K562 (cell line): ENCODE data around the gene MATN4. TPM values are rescaled to one million over a fixed set of nuclear protein-coding genes. Genes with fewer than 3 reads are reported as not detected.

ENCODE experiments used
- DACH1 ChIP-seq: fragments of 450-650 bp; IDR thresholded peaks from 2 replicates; pipeline ENCODE4 v1.6.1; 2018; ENCODE audit not compliant: partially characterized antibody
- FOXM1 ChIP-seq, 2 experiments: fragments of 450-650 bp in 1 of 2; sonication (generic) in 1 of 2; formaldehyde crosslinking in 1 of 2; IDR thresholded peaks; 2 replicates each; pipeline versions ENCODE4 v1.6.1 to v1.9.0; 2017 to 2022; ENCODE audit warnings: low read depth in 2 of 2, mild to moderate bottlenecking in 2 of 2, missing genetic modification reagents in 1 of 2, moderate library complexity in 1 of 2
- HES1 ChIP-seq: fragments of 450-650 bp; IDR thresholded peaks from 2 replicates; pipeline ENCODE4 v1.6.1; 2016; ENCODE audit warnings: low read depth, mild to moderate bottlenecking, moderate library complexity
- HMG20B ChIP-seq: fragments of 250-450 bp; sonication (Bioruptor Pico); IDR thresholded peaks from 2 replicates; pipeline ENCODE4 v1.5.0; 2021; ENCODE audit warnings: mild to moderate bottlenecking
- HOMEZ ChIP-seq: fragments of 250-450 bp; sonication (Bioruptor Pico); IDR thresholded peaks from 2 replicates; pipeline ENCODE4 v1.4.0; 2020; ENCODE audit warnings: mild to moderate bottlenecking, moderate library complexity
- KDM1A ChIP-seq, 2 experiments: fragments of 450-650 bp; IDR thresholded peaks; 2 replicates each; pipeline ENCODE4 v1.6.1; 2016; ENCODE audit warnings: mild to moderate bottlenecking in 2 of 2
- KDM4B ChIP-seq, 2 experiments: fragments of 450-650 bp in 1 of 2; sonication (generic) in 1 of 2; IDR thresholded peaks; 2 replicates each; pipeline ENCODE4 v1.6.1; 2016 to 2017; ENCODE audit warnings: borderline replicate concordance in 2 of 2, antibody characterized with exemption in 1 of 2, low read depth in 1 of 2, mild to moderate bottlenecking in 1 of 2
- KDM5B ChIP-seq: fragments of 200-600 bp; sonication (generic); IDR thresholded peaks from 2 replicates; pipeline ENCODE4 v1.6.1; 2012; ENCODE audit warnings: low read depth, mild to moderate bottlenecking, moderate library complexity, low read length, control low read depth, inconsistent platforms; ENCODE audit not compliant: insufficient replicate concordance
- MBD2 ChIP-seq: sonication (generic); IDR thresholded peaks from 2 replicates; pipeline ENCODE4 v1.6.1; 2016; ENCODE audit warnings: low read depth, borderline replicate concordance
- MEF2D ChIP-seq: conservative IDR thresholded peaks from 2 replicates; pipeline ENCODE4 v1.6.1; 2016; ENCODE audit warnings: low read depth, missing genetic modification characterization, missing compliant biosample characterization
- POLR2G ChIP-seq: fragments of 200-400 bp; formaldehyde crosslinking; IDR thresholded peaks from 2 replicates; pipeline ENCODE4 v1.6.1; 2017; ENCODE audit warnings: low read depth, mild to moderate bottlenecking, antibody characterized with exemption, low read length, moderate library complexity
- POLR2H ChIP-seq: IDR thresholded peaks from 2 replicates; pipeline ENCODE4 v1.6.1; 2016; ENCODE audit warnings: missing genetic modification characterization, low read depth, mild to moderate bottlenecking, control low read depth, missing compliant biosample characterization, moderate library complexity
- RBBP5 ChIP-seq: fragments of 200-600 bp; sonication (generic); IDR thresholded peaks from 2 replicates; pipeline ENCODE4 v1.6.1; 2012; ENCODE audit warnings: borderline replicate concordance, mild to moderate bottlenecking, low read length, control low read depth, inconsistent platforms; ENCODE audit not compliant: insufficient read depth, poor library complexity, severe bottlenecking
- SMARCA4 ChIP-seq: fragments of 450-650 bp; IDR thresholded peaks from 2 replicates; pipeline ENCODE4 v1.6.1; 2016
- SMC3 ChIP-seq: conservative IDR thresholded peaks from 2 replicates; pipeline ENCODE4 v1.6.1; 2011; ENCODE audit warnings: low read depth, low read length, improper control_type of control experiment; ENCODE audit not compliant: insufficient read depth
- SRSF1 ChIP-seq: fragments of 200-400 bp; formaldehyde crosslinking; IDR thresholded peaks from 2 replicates; pipeline ENCODE4 v1.6.1; 2017; ENCODE audit warnings: mild to moderate bottlenecking, low read depth, low read length, moderate library complexity
- TRIM25 ChIP-seq: fragments of 450-650 bp; IDR thresholded peaks from 2 replicates; pipeline ENCODE4 v1.7.0; 2016; ENCODE audit warnings: borderline replicate concordance
- ZBTB7A ChIP-seq: IDR thresholded peaks from 2 replicates; pipeline ENCODE4 v1.6.1; 2011; ENCODE audit warnings: low read depth, mild to moderate bottlenecking, low read length, moderate library complexity, borderline replicate concordance; ENCODE audit not compliant: control insufficient read depth
- ZBTB9 ChIP-seq: fragments of 450-650 bp; formaldehyde crosslinking; IDR thresholded peaks from 2 replicates; pipeline ENCODE4 v1.4.0; 2020; ENCODE audit warnings: mild to moderate bottlenecking, moderate library complexity
- ZNF316 ChIP-seq: fragments of 450-650 bp; IDR thresholded peaks from 2 replicates; pipeline ENCODE4 v1.6.1; 2016
- ZNF785 ChIP-seq: fragments of 250-450 bp; sonication (Bioruptor Pico); IDR thresholded peaks from 2 replicates; pipeline ENCODE4 v1.4.0; 2020; ENCODE audit warnings: mild to moderate bottlenecking
- polyA plus RNA-seq, 8 experiments: library from polyadenylated mRNA; depleted of rRNA in 4 of 8; stranded (reverse) in 5 of 8; unstranded in 3 of 8; fragments of >200 nt; fragmentation: Nextera tagmentation in 2 of 8; fragmentation: Illumina TruSeq in 1 of 8; extraction: Ambion mirVana in 2 of 8; extraction: Trizol in 1 of 8; gene quantifications; 2 replicates each; pipeline versions ENCODE4 v1.2.1 to v1.2.3, GENCODE V29; 2011 to 2014; ENCODE audit warnings: inconsistent platforms in 1 of 8, missing spikeins in 1 of 8
- total RNA-seq, 7 experiments: library from RNA; depleted of rRNA in 6 of 7; stranded (reverse); fragments of >200 nt in 6 of 7; fragmentation: Illumina TruSeq in 2 of 7; extraction: Trizol in 2 of 7; gene quantifications; 2 replicates each; pipeline versions ENCODE4 v1.2.1 to v1.2.3, GENCODE V29; 2011 to 2021; ENCODE audit warnings: low replicate concordance in 1 of 7

MATN4 gene
- total and polyA plus RNA-seq, 9 of the 15 experiments (the other 6 are each of a cell fraction or from before 2014, with no cell fraction given): 0.09 TPM; not detected in 8

- peak; percentile 84; the same call in 1 of the 2 replicates for TF ChIP-seq ZBTB7A
- no peak for TF ChIP-seq MEF2D (tag)
- peak; percentile 96 for TF ChIP-seq POLR2G
- TF ChIP-seq FOXM1 (IDR thresholded peaks at IDR 0.05; ENCODE audit: low read depth): no peak
- TF ChIP-seq FOXM1 (CRISPR knock-in tag; IDR thresholded peaks at IDR 0.05; ENCODE audit: low read depth): no peak
- TF ChIP-seq SMARCA4: 0 out of 2 replicates have a peak, but pooled peaks have one; percentile 18
- TF ChIP-seq MBD2: 0 out of 2 replicates have a peak, but pooled peaks have one; percentile 18
- TF ChIP-seq ZNF316: no peak
- TF ChIP-seq KDM4B (IDR thresholded peaks at IDR 0.05; ENCODE audit: borderline replicate concordance in 2 of 2, low read depth in 1 of 2): peak in 1 of 2 experiments; percentile 33; a peak in 1 of 4 replicates
- TF ChIP-seq HOMEZ (CRISPR knock-in tag): no peak
- peak; percentile 98 for TF ChIP-seq KDM5B
- no peak for TF ChIP-seq TRIM25
- TF ChIP-seq DACH1: no peak
- TF ChIP-seq ZNF785 (CRISPR knock-in tag): no peak
- TF ChIP-seq HES1: no peak
- TF ChIP-seq POLR2H (tag): peak; percentile 94
- TF ChIP-seq HMG20B (CRISPR knock-in tag): no peak
- no peak for TF ChIP-seq RBBP5
- TF ChIP-seq ZBTB9: peak; percentile 52; the same call in 1 of the 2 replicates
- TF ChIP-seq SRSF1: no peak
- peak; percentile 54; a peak in 3 of 4 replicates for TF ChIP-seq KDM1A (IDR thresholded peaks at IDR 0.05)
- TF ChIP-seq SMC3: no peak
Measured at GRCh38 chr20:45347936-45348778, 40.1 kb upstream of the MATN4 start, which contains the start of gene SDC4 (continued).
